Left lobe of liver (tissue), 2 donors: ENCODE measurements around the gene PDE12. TPM values are rescaled to one million over a fixed set of nuclear protein-coding genes. Genes with fewer than 3 reads are reported as not detected.

Experiments used
- ATAC-seq: fragments of 200-7000 bp; cut with Tn5 transposase; one replicate; pipeline ENCODE4 v1.9.1; 2020; ENCODE audit warnings: mild to moderate bottlenecking, moderate library complexity
- DNase-seq: peaks from one replicate; pipeline ENCODE4 v3.0.0-alpha.2; 2020; ENCODE audit warnings: low spot score
- total RNA-seq: library from RNA; stranded (reverse); gene quantifications from one replicate; pipeline ENCODE4 v1.2.1, GENCODE V29; 2021
- donor health status: DM: no; HTN: no; CAD: no; lungs with moderate emphysema.
- donor health status: DM: no; HTN: yes; CAD: no.

The PDE12 gene
- 13.3 TPM for total RNA-seq

DNA sequence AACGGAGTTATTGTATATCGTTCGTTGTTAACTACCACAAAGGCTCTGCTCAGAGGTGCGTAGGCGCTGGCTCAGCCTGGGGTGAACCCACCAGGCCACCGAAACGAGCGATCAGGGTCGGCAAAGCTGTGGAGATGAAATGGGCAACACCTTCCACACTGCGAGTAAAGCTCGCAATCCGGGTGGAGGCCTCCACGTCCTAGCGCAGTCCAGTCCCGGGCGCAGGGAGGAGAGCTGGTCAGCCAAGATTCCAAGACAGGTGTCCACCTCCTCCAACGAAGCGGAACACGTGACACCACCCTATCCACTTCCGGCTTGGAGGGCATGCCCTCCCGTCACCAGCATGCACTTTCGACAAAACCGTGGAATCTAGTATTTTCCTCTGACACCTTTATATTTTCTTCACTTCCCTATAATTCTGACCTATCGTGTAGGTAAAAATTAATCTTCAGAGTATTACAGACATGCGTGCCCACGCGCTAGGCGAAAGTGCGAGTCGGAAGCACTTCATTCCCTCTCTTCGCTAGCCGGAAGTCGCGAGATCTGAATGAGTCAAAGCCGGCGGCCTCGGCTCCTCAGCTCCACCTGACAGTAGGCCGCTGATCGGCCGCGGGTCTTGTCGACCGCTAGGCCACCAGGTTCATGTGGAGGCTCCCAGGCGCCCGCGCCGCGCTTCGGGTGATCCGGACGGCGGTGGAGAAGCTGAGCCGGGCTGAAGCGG, at the start of gene PDE12:
Gene PDE12 (plus strand): TSS at position 537 of the 721 bp plus-strand sequence. CDS start 106 bp downstream, at position 643.
- peak; percentile 89 for DNase-seq

GRCh38 chr3:57512166-57512565, 43.9 kb upstream of the PDE12 start:
- DNase-seq (no peak), ATAC-seq (no peak)

More for the DNA sequence above, at the start of gene PDE12:
- ATAC-seq = peak; percentile 92

DNA sequence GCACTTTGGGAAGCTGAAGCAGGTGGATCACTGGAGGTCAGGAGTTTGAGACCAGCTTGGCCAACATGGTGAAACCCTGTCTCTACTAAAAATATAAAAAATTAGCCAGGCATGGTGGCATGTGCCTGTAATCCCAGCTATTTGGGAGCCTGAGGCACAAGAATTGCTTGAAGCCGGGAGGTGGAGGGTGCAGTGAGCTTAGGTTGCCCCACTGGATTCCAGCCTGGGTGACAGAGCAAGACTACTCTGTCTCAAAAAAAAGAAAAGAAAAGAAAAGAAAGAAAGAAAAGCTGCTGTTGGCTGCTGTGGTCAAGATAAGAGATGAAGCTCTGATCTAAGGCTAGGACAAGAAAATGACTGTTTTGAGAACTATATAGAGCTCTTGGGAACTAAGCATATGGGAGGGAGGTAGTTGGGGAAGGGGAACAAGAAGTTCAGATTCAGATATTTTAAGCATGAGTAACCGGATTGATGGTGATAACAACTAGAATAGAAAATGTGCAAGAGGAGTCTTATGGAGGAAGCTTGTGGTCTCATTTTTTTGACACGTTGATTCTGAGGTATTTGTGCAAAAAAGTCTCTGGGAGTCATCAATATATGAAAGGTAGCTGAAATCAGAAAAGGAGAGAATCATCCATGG, 37.7 kb upstream of the PDE12 start:
- DNase-seq (no peak), ATAC-seq (no peak)

DNA sequence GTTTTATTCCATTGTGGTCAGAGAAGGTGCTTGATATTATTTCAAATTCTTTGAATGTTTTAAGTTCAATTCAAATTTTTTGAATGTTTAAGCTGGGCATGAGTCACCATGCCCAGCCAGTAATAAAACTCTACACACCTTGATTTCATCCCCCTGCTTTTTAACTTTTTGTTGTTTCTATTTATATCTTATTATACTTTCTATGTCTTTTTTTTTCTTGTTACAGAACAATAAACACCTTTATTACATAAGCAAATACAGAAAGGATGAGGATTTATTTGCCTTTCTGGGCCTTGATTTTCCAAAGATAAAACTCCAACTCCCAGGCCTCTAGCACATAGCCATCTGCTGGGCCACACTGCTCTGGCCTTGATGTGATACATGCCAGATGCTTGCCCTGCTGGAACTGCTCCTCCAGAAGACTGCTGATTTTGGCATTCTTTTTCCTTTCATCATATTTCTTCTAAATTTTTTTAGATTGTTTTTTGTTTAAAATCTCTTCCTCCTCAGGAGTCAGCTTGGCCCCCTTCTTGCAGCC, 25.9 kb upstream of the PDE12 start:
- DNase-seq (no peak), ATAC-seq (no peak)

GRCh38 chr3:57538465-57538864, 17.6 kb upstream of the PDE12 start:
- no peak for ATAC-seq

GRCh38 chr3:57544181-57545125, 11.6 kb upstream of the PDE12 start, which contains the start of gene DNAH12:
Gene DNAH12 (minus strand): TSS chr3:57544344. CDS start chr3:57542870, 1,474 bp downstream.
- ATAC-seq (peak; percentile 51), DNase-seq (no peak)

More at GRCh38 chr3:57538465-57538864, 17.6 kb upstream of the PDE12 start:
- DNase-seq = no peak

DNA sequence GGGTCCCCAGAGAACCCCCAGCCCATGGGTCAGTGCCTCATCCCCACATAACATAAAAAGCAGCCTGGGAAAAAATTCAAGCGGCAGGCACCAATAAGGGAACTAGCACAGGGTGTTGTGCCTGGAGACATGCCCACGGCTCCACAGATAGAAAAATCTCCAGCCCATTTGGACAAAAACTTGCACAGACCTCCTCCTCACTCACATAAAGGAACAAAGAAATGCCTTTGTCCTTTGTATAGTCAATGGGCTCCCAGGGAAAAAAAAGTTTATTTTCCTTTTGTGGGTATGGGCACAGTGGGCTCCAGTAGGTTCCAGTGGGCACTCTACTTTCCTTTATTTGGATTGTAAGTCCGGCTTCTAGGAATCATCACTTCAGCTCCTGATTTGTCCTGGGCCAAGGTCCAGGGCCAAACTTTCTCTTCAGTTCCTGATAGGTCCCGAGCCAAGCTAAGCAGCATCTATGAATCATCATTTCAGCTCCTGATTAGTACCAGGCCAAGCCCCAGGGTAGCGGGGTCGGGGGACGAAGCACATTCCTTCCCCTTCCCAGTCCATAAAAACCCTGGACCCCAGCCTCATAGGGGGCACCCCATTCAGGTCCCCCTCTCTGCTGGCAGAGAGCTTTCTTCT, 10.3 kb upstream of the PDE12 start:
- DNase-seq (no peak), ATAC-seq (peak; percentile 13)

DNA sequence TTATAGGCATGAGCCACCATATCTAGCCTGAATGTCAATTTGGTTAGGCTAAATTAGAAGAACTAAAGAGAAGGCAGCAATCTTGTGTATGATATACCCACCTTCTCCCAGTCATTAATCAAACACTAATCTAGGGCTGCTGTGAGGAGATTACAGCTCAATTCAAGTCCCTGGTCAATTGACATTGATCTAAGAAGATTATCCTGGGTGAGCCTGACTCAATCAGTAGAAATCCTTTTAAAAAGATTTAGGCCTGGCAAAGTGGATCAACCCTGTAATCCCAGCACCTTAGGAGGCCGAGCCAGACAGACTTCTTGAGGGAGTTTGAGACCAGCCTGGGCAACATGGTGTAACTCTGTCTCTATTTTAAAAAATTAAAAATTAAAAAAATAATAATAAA, 9.5 kb upstream of the PDE12 start:
- DNase-seq (no peak), ATAC-seq (no peak)

DNA sequence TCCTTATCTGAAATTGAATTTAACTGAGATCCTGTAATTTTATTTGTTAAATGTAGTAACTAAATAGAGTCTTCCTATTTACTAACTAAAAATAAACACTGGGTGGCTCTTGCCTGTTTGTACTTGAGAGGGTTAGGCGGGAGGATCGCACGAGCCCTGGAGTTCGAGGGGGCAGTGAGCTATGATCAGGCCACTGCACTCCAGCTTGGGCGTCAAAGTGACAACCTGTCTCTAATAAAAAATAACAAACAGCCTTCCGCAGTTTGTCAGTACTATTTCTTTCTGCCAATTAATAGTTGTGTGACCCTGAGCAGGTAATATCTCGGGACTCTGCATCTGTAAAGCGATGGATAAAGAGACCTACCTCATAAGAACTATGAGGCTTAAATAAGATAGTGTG, 768 bp upstream of the PDE12 start:
- DNase-seq = no peak
- peak; percentile 39 for ATAC-seq

GRCh38 chr3:57556459-57557084, 498 bp downstream of the PDE12 start:
- DNase-seq = no peak

DNA sequence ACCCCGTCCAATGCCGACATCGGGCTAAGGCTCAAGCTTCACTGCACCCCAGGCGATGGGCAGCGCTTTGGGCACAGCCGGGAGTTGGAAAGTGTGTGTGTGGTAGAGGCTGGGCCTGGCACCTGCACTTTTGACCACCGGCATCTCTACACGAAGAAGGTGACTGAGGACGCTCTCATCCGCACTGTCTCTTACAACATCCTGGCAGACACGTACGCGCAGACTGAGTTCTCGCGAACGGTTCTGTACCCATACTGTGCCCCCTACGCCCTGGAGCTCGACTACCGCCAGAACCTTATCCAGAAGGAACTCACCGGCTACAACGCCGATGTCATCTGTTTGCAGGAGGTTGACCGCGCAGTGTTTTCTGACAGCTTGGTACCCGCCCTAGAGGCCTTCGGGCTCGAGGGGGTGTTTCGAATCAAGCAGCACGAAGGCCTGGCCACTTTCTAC, 1.0 kb downstream of the PDE12 start:
- ATAC-seq (peak; percentile 24), DNase-seq (peak; percentile 48)

More at GRCh38 chr3:57556459-57557084, 498 bp downstream of the PDE12 start:
- ATAC-seq = peak; percentile 60

GRCh38 chr3:57559526-57559925, 3.5 kb downstream of the PDE12 start:
- ATAC-seq (no peak), DNase-seq (no peak)

DNA sequence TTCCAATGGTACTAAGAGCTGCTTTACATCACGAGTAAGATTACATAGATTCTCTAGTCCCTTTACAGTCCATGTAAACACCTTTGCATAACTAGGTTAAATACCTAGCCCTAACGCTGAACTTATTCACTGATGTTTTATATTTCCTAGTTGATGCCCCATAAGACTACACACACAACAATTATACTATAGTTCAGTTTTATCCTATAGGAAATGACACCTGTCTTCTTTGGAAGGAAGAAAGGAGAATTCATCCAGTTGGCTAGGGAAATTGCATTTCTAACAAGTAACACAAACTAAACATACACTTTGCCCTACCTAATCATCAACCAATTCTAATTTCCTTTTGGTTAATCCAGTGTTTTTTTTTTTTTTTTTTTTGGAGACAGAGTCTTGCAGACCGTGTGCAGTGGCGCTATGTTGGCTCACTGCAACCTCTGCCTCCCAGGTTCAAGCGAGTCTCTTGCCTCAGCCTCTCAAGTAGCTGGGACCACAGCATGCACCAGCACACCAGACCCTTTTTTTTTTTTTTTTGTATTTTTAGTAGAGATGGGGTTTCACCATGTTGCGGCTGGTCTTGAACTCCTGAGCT, 13.9 kb downstream of the PDE12 start:
- DNase-seq = no peak
- peak; percentile 38 for ATAC-seq

DNA sequence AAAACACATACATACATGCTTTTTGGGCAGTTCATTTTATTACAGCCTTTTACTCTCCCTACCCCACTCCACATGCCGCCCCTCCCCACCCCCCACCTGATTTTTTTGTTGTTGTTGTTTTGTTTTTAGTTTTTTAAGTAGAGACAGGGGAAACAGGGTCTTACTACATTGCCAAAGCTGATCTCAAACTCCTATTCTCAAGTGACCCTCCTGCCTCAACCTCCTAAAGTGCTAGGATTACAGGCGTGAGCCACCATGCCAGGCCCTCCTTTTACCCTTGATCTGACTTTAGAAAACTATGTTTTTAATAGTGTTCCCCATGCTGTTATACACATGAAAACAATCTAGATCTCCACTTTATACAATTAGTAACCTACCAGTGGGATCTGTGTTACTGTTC, 14.8 kb downstream of the PDE12 start:
- ATAC-seq = no peak
- DNase-seq = no peak

DNA sequence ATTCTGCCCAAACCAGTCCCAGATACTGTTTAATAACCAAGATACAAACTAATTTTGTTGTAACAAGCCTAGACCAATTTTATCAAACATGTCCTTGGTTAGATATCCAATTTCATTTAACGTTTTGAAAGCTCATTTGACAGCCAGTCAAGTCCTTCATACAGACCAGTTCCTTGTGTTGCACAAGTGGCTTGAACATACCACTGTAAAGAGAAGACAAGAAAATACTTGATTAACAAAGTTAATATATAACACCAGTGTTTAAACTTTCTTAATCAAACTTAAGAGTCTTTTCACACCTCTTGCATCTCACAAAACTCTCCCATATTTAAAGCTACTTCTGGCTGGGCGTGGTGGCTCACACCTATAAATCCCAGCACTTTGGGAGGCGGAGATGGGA, 16.0 kb downstream of the PDE12 start:
- DNase-seq (no peak), ATAC-seq (no peak)

DNA sequence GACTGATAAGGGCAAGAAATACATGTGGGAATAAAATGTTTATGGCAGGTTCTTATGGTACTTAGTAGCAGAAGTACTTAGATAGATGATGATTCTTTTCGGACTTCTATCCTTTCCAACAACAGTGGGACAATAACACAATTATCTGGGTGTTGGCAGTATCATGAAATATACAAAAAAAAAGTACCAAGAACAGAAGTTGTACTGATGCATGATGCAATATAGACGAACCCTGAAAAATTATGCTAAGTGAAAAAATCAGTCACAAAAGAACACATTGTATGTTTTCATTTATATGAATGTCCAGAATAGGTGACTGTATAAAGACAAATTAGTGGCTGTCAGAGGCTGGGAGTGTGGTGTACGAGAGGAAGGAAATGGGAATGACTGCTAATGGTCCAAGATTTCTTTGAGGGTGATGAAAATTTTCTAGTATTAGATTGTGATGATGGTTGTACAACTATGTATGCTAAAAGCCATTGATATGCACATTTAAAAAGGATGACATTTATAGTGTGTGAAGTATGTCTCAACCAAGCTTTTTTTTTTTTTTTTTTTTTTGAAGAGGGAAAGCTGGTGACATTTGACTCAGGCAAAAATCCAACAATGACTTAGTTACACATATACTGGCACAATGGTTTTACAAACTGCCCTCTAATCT, 20.0 kb downstream of the PDE12 start:
- ATAC-seq (no peak), DNase-seq (no peak)

GRCh38 chr3:57577801-57578200, 21.7 kb downstream of the PDE12 start:
- DNase-seq (no peak), ATAC-seq (no peak)

GRCh38 chr3:57582474-57583168, 26.5 kb downstream of the PDE12 start:
- no peak for ATAC-seq

More at GRCh38 chr3:57582474-57583168, 26.5 kb downstream of the PDE12 start:
- DNase-seq = no peak
